ENCODE data around the gene PDE1A.
"Not testable (repeated sequence)": the region's sequence is repeated elsewhere in the genome, so short reads cannot be mapped to it uniquely, and the experiment has no call there.

Gene PDE1A

GRCh38 chr2:182406221-182406620 lies 20.6 kb downstream of the PDE1A start:
- DNase-seq (ENCODE audit: low read depth): no peak

- no peak for DNase-seq (ENCODE audit: low read depth)
Measured at GRCh38 chr2:182404975-182405561, 21.8 kb downstream of the PDE1A start.

GRCh38 chr2:182404092-182404491 lies 22.7 kb downstream of the PDE1A start:
- no peak for DNase-seq (ENCODE audit: low read depth)

DNA sequence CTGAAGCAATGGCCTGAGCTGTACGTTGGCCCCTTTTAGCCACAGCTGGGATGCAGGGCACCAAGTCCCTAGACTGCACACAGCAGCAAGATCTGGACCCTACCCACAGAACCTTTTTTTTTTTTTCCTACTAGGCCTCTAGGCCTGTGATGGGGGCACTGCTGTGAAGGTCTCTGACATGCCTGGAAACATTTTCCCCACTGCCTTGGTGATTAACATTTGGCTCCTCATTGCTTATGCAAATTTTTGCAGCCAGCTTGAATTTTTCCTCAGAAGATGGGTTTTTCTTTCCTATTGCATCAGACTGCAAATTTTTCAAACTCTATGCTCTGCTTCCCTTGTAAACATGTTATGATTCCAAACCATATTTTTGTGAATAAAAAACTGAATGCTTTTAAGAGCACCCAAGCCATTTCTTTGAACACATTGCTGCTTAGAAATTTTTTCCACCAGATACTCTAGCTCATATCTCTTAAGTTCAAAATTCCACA lies 33.5 kb downstream of the PDE1A start:
- DNase-seq (ENCODE audit: low read depth): no peak

DNA sequence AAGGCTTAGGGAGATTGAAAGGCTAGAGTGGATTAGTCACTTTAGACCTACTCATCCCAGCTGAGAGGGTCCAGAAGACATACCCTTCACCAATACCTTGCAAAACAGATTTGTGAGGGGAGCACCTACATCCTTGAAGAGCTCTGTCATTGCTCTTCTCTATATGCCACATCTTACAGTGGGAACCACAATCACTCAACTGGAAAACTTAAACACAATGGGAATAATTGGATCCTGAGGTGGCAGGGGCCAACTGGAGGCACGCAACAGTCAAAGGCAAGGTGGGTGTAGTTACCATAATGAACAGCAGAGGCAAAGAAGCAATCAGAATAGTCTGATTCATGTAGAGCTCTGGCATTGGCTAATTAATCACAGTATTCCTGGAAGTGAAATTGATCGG lies 35.4 kb downstream of the PDE1A start:
- DNase-seq (ENCODE audit: low read depth): no peak

GRCh38 chr2:182386267-182386880 lies 40.5 kb downstream of the PDE1A start:
- DNase-seq (ENCODE audit: low read depth): not testable (repeated sequence)

DNA sequence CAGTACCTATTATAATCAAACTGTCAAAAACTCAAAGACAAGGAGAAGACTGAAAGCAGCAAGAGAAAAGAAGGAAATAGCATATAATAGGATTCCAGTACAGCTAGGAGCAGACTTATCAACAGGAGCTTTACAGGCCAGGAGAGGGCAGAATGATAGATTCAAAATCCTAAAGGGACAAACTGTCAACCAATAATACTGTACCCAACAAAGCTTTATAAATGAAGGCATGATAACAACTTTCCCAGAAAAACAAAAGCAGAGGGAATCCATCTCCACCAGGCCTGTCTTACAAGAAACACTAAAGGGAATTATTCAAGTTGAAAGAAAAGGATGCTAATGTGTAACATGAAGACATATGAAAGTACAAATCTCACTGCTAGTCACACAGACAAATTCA lies 42.0 kb downstream of the PDE1A start:
- DNase-seq (ENCODE audit: low read depth): no peak

DNA sequence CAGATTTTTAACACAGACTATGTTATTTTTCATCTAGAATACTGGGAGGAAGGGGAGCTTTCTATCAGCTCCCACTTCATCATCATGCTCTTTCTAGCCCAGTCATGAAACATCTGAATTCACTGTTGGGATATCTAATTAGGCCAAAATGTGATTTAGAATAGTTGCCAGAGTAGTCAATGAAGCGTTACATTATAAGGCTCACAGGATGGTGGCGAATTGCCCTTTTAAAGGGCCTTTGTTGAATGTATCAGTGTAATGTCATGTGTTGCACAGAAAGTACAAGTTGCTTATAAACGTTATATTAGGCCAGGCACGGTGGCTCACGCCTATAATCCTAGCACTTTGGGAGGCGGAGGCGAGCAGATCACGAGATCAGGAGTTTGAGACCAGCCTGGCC lies 45.6 kb downstream of the PDE1A start:
- no peak for DNase-seq (ENCODE audit: low read depth)

DNA sequence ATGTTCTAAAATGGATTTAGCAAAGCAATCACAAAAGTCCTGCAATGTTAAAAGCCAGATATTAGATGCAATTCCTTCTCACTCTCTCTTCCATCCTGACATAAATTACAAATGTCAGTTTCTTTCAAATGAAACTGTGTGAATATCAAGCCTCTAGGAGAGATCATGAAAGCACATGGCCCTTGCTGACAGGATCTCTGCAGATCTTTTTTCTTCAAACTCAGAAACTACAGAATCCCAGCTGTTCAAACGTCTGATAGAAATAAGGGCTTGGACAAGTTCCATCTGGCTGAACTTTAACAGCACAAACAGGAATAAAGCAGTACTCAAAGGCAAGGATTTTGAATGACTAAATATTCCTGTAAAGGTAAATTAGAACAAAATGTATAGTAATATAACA lies 47.6 kb downstream of the PDE1A start:
- DNase-seq (ENCODE audit: low read depth): no peak

- DNase-seq (ENCODE audit: low read depth): no peak
Measured at GRCh38 chr2:182378759-182379158, 48.1 kb downstream of the PDE1A start.

GRCh38 chr2:182377467-182377866 lies 49.4 kb downstream of the PDE1A start:
- DNase-seq (ENCODE audit: low read depth): no peak

DNA sequence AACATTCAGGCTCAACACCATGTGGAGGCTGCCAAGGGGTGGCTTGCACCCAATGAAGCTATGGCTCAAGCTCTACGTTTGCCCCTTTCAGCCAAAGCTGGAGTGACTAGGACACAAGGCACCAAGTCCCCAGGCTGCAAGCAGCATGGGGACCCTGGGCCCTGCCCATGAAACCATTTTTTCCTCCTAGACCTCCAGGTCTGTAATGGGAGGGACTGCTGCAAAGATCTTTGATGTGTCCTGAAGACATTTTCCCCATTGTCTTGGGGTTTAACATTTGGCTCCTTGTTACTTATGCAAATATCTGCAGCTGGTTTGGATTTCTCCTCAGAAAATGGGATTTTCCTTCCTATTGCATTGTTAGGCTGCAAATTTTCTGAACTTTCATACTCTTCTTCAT lies 51.0 kb downstream of the PDE1A start:
- DNase-seq (ENCODE audit: low read depth): no peak

- no peak for DNase-seq (ENCODE audit: low read depth)
Measured at GRCh38 chr2:182372661-182373060, 54.2 kb downstream of the PDE1A start.

GRCh38 chr2:182368996-182369395 lies 57.8 kb downstream of the PDE1A start:
- no peak for DNase-seq (ENCODE audit: low read depth)

GRCh38 chr2:182368446-182368845 lies 58.4 kb downstream of the PDE1A start:
- DNase-seq (ENCODE audit: low read depth): no peak

DNA sequence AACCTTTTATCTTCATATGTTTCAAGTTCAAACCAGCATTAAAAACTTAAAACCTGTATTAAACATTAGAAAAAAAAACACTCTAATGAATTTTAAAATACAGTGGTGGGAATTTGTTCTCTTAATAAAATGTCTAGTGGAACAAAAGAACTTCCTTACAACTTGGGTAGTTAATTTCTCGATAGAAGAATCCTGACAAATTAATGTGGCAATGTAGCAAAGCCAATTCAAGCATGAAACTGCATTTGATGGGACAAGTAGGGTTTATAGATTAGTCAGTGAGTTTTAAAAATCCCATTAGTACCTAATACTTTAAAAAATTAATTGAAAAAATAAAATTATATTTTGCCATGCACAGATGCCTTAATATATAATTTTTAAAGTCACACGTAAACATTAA lies 59.4 kb downstream of the PDE1A start:
- no peak for DNase-seq (ENCODE audit: low read depth)

- no peak for DNase-seq (ENCODE audit: low read depth)
Measured at GRCh38 chr2:182366628-182367027, 60.2 kb downstream of the PDE1A start.

GRCh38 chr2:182365855-182366254 lies 61.0 kb downstream of the PDE1A start:
- no peak for DNase-seq (ENCODE audit: low read depth)

- no peak for DNase-seq (ENCODE audit: low read depth)
Measured at GRCh38 chr2:182361477-182361876, 65.4 kb downstream of the PDE1A start.

- DNase-seq (ENCODE audit: low read depth): no peak
Measured at GRCh38 chr2:182360663-182361260, 66.1 kb downstream of the PDE1A start.

GRCh38 chr2:182359990-182360662 lies 66.7 kb downstream of the PDE1A start:
- no peak for DNase-seq (ENCODE audit: low read depth)

- DNase-seq (ENCODE audit: low read depth): no peak
Measured at GRCh38 chr2:182359027-182359989, 67.5 kb downstream of the PDE1A start.

Measured in stimulated activated CD8-positive, alpha-beta memory T cell treated with anti-CD3 and anti-CD28 coated beads, Interleukin-15, amount 100 ng/mL, for 24 hours (primary cell).